Prostate gland (tissue), 2 donors: ENCODE results near the gene SUSD3. TPM values are rescaled to one million over a fixed set of nuclear protein-coding genes. Genes with fewer than 3 reads are reported as not detected.

Experiments used
- DNase-seq: peaks from one replicate; pipeline ENCODE4 v3.0.0-alpha.2; 2019; ENCODE audit warnings: low spot score
- H3K27ac ChIP-seq, 2 donors: fragments of 200-600 bp; sonication (generic); 2 replicates each; pipeline ENCODE4 v1.5.1; 2017 to 2019
- H3K27me3 ChIP-seq: fragments of 200-600 bp; sonication (generic); replicated peaks from 2 replicates; pipeline ENCODE4 v1.5.1; 2019; ENCODE audit not compliant: insufficient read depth
- H3K36me3 ChIP-seq, 2 donors: fragments of 200-600 bp; sonication (generic); 1 replicate in 1 of 2; 2 replicates in 1 of 2; pipeline versions ENCODE4 v1.5.1 to v1.8.1; 2017 to 2019
- H3K4me1 ChIP-seq: fragments of 200-600 bp; sonication (generic); replicated peaks from 2 replicates; pipeline ENCODE4 v1.5.1; 2019
- H3K4me3 ChIP-seq, 2 donors: fragments of 200-600 bp; sonication (generic); 2 replicates each; pipeline ENCODE4 v1.5.1; 2017 to 2019
- H3K9me3 ChIP-seq: fragments of 200-600 bp; sonication (generic); 2 replicates; pipeline ENCODE4 v1.5.1; 2017
- CTCF ChIP-seq, 4 experiments: fragments of 200-600 bp in 2 of 4; fragments of 450-650 bp in 2 of 4; sonication (generic) in 2 of 4; IDR thresholded peaks; 1 replicate in 3 of 4; 2 replicates in 1 of 4; pipeline ENCODE4 v1.5.1; 2016 to 2019; ENCODE audit warnings: antibody characterized with exemption in 4 of 4, mild to moderate bottlenecking in 2 of 4, moderate library complexity in 2 of 4
- POLR2A ChIP-seq: fragments of 450-650 bp; IDR thresholded peaks from one replicate; pipeline ENCODE4 v1.6.1; 2016; ENCODE audit warnings: antibody characterized with exemption, mild to moderate bottlenecking
- POLR2AphosphoS5 ChIP-seq: sonication (generic); formaldehyde crosslinking; IDR thresholded peaks from one replicate; pipeline ENCODE4 v1.6.1; 2017; ENCODE audit warnings: antibody characterized with exemption
- WGBS: methylation state at CpG from one replicate; pipeline ENCODE4 v1.1.5; 2018; 5-methylcytosine and 5-hydroxymethylcytosine counted together
- intact Hi-C: fragments of 100-400 bp; cut with DNase I; formaldehyde crosslinking; loops from one replicate; pipeline ENCODE4 v1.14.2; 2022
- total RNA-seq, 2 donors: library from RNA; depleted of rRNA; stranded (reverse); fragments of >200 nt; gene quantifications; one replicate each; pipeline ENCODE4 v1.1.0, GENCODE V29; 2016

SUSD3 gene
- total RNA-seq, 2 donors from 2014 or later, result 2.2 to 471 TPM

GRCh38 chr9:93133681-93134014 lies 75.1 kb downstream of the SUSD3 start:
- Histone ChIP-seq H3K4me1 (peaks cover 38% of the 10 kb centered on the region), H3K27me3 (no peaks in the 10 kb centered on the region), H3K36me3 (no peaks in the 10 kb centered on the region), H3K9me3 (no peaks in the 10 kb centered on the region), H3K27ac (peak overlapping the region; percentile 93 to 97), H3K4me3 (peak overlapping the region; percentile 77 to 89)
- peak; percentile 39 for DNase-seq
- intact Hi-C loops, result loop anchor here (5.0 to 10.0 kb wide), 3 partner anchors 36 to 321 kb away; partner anchors contain the start of genes CARD19, FAM120A and FAM120AOS
- TF ChIP-seq POLR2A, result no peak
- 0% methylated on average over 8 of the region's 34 CpGs for WGBS

- WGBS, result under 1% methylated on average over 45 of the region's 78 CpGs
- no peaks in the 10 kb centered on the region for H3K27me3 ChIP-seq
- intact Hi-C loops, result loop anchor here (5.0 to 10.0 kb wide), 3 partner anchors 37 to 321 kb away; partner anchors contain the start of genes CARD19, FAM120A and FAM120AOS
- H3K27ac ChIP-seq, result peak within 1 kb of the TSS; percentile 93 to 97
- TF ChIP-seq CTCF (IDR thresholded peaks at IDR 0.05) (peak in 1 of 4 experiments; percentile 26), POLR2A (peak; percentile 88), POLR2AphosphoS5 (peak; percentile 71)
- H3K4me1 ChIP-seq, result peaks cover 38% of the 10 kb centered on the region
- H3K4me3 ChIP-seq, result peak within 1 kb of the TSS; percentile 77 to 89
- no peaks in the 10 kb centered on the region for H3K36me3 ChIP-seq
- peak; percentile 63 for DNase-seq
- no peaks in the 10 kb centered on the region for H3K9me3 ChIP-seq
Observed at GRCh38 chr9:93134015-93134739, 75.7 kb downstream of the SUSD3 start, which contains the start of gene NINJ1. NINJ1 (minus strand) TSS chr9:93134251; CDS start chr9:93134217, 34 bp downstream.

Other genes with a start within 250 kb of the SUSD3 start
- 10 to 100 TPM in 1 of 2 donors, 1 to 10 TPM in 1; 9.3 to 10.3 TPM for gene ZNF484, start 180.7 kb upstream of the SUSD3 start, total RNA-seq
- gene FGD3, start 111.2 kb upstream of the SUSD3 start, total RNA-seq, result 10 to 100 TPM in 1 of 2 donors, 1 to 10 TPM in 1; 6.2 to 11.0 TPM
- 100 to 1,000 TPM in 1 of 2 donors, 10 to 100 TPM in 1; 41.9 to 111 TPM for gene CARD19, start 37.5 kb downstream of the SUSD3 start, total RNA-seq
- gene NINJ1, start 75.5 kb downstream of the SUSD3 start, total RNA-seq, result 100 to 1,000 TPM; 139 to 183 TPM
- gene WNK2, start 125.4 kb downstream of the SUSD3 start, total RNA-seq, result 100 to 1,000 TPM in 1 of 2 donors, 10 to 100 TPM in 1; 77.9 to 136 TPM